SJSA1 (cell line): Measurements from ENCODE around the gene FASN. TPM values are rescaled to one million over a fixed set of nuclear protein-coding genes. Genes with fewer than 3 reads are reported as not detected.

Experiments used
- DNase-seq, 2 experiments: peaks; one replicate each; pipeline ENCODE4 v3.0.0-alpha.2; 2015 to 2020; ENCODE audit warnings: low spot score in 2 of 2, low read depth in 1 of 2
- H3K27ac ChIP-seq: fragments of 250-450 bp; sonication (Bioruptor Pico); 2 replicates; pipeline ENCODE4 v1.5.1; 2020; ENCODE audit warnings: mild to moderate bottlenecking, moderate library complexity
- H3K27me3 ChIP-seq: fragments of 250-450 bp; sonication (Bioruptor Pico); replicated peaks from 2 replicates; pipeline ENCODE4 v1.5.1; 2020; ENCODE audit warnings: mild to moderate bottlenecking, moderate library complexity
- H3K36me3 ChIP-seq: fragments of 250-450 bp; sonication (Bioruptor Pico); 2 replicates; pipeline ENCODE4 v1.5.1; 2020; ENCODE audit warnings: mild to moderate bottlenecking
- H3K4me1 ChIP-seq: fragments of 250-450 bp; sonication (Bioruptor Pico); replicated peaks from 2 replicates; pipeline ENCODE4 v1.6.1; 2021; ENCODE audit warnings: mild to moderate bottlenecking
- H3K4me3 ChIP-seq: fragments of 250-450 bp; sonication (Bioruptor Pico); 2 replicates; pipeline ENCODE4 v1.5.1; 2020; ENCODE audit warnings: mild to moderate bottlenecking
- H3K9me3 ChIP-seq: fragments of 250-450 bp; sonication (Bioruptor Pico); replicated peaks from 2 replicates; pipeline ENCODE4 v1.5.1; 2020; ENCODE audit warnings: mild to moderate bottlenecking
- total RNA-seq: library from RNA; depleted of rRNA; stranded (reverse); fragments of >200 nt; shearing (Covaris generic); gene quantifications from 2 replicates; pipeline ENCODE4 v1.2.3, GENCODE V29; 2014

FASN gene
- total RNA-seq, 1 experiment from 2014 or later: 77.6 TPM

DNA sequence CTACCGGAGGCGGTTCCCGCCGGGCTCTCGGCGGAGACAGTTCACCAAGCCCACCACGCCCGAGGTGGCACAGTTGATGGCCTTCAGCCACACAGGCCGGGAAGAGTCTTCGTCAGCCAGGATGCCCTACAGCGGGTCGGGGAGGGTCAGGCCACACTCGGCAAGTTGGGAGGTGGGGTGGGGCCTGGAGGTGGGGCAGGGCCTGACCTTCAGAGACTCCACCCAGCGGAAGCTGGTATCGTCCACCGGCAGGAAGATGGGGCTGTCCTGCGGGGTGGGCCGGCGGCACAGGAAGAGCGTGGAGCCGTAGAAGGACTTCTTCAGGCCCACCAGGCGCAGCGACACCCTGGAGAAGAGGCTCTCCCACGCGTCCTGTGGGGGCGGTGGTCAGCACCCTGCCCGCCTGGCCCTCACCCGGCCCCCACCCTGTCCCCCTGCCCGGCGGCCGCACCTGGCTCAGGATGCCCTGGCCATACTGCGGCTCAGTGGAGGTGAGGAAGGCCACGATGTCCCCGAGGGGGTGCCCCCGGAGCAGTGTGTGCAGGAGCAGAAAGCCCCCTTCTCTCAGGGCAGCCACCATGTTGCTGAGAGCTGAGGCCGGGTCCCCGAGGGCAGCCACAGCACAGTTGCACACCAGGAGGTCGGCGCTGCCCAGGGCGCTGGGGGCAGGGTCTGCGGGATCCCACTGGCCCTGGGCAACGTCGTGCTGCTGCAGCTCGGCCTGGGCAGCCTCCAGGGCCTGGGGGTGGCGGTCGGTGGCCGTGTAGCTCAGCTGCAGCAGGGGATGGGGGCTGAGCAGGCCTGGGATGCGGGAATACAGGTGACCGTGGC is 12.8 kb downstream of the FASN start:
- H3K36me3 ChIP-seq: peaks cover 98% of the 10 kb centered on the region
- no peak for DNase-seq

GRCh38 chr17:82084373-82085030 is 13.5 kb downstream of the FASN start:
- no peak for DNase-seq
- no peaks in the 10 kb centered on the region for H3K27me3 ChIP-seq
- no peaks in the 10 kb centered on the region for H3K9me3 ChIP-seq
- peaks cover 98% of the 10 kb centered on the region for H3K36me3 ChIP-seq
- no peak overlapping the region for H3K27ac ChIP-seq
- H3K4me3 ChIP-seq: no peak overlapping the region
- no peaks in the 10 kb centered on the region for H3K4me1 ChIP-seq

More for the DNA sequence above, 12.8 kb downstream of the FASN start:
- no peaks in the 10 kb centered on the region for H3K27me3 ChIP-seq
- no peaks in the 10 kb centered on the region for H3K4me1 ChIP-seq
- no peaks in the 10 kb centered on the region for H3K9me3 ChIP-seq
- no peak overlapping the region for H3K4me3 ChIP-seq
- H3K27ac ChIP-seq: no peak overlapping the region

DNA sequence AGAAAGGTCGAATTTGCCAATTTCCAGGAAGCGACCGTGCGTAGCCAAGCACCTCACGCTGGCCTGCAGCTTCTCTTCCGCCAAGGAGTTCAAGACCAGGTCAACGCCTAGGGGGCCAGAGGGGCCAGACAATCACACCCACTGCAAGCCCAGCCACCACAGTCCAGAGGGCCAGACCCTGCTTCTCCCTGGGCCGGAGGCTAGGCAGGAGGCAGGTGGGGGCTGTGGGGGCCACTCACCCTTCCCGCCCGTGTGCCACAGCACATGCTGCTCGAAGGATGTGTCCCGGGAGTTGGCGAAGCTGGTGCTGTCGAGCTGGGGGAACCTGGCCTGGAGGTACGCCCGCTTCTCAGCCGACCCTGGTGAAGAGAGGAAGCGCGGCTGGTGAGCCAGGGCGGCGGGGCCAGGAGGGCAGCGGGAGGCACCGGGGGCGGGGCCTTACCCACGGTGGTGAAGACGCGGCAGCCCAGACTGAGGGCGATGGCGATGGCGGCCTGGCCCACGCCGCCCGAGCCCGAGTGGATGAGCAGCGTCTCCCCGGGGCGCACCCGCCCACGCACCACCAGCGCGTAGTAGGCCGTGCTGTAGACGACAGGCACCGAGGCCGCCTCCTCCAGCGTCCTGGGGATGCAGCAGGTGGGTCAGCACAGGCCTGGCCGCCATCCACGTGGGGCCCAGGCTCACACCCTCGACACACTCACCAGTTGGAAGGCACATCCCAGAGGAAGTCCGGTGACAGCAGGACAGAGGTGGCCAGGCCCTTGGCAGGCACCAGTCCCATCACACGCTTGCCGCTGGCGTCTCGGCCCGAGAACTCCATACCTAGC is 14.3 kb downstream of the FASN start:
- DNase-seq: no peak
- Histone ChIP-seq H3K27me3 (no peaks in the 10 kb centered on the region), H3K4me1 (no peaks in the 10 kb centered on the region), H3K9me3 (no peaks in the 10 kb centered on the region), H3K4me3 (no peak overlapping the region), H3K27ac (no peak overlapping the region), H3K36me3 (peaks cover 95% of the 10 kb centered on the region)

DNA sequence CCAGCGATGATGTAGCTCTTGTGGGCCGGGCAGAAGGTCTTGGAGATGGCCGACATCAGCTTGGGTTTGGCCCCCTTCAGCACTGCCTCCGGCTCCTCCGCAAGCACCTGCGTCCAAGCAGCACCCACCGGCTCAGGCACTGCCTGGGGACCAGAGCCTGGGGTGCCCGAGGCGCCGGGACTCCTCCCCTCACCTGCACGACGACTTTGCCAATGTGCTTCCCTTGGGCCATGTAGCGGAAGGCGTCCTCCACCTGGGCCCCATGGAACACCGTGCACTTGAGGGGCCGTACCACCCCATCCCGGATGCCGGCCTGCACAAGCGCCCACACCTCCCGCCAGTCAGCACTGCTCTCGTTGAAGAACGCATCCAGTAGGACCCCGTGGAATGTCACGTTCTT is 15.0 kb downstream of the FASN start:
- Histone ChIP-seq H3K27ac (no peak overlapping the region), H3K4me1 (no peaks in the 10 kb centered on the region), H3K36me3 (peaks cover 95% of the 10 kb centered on the region), H3K4me3 (no peak overlapping the region), H3K9me3 (no peaks in the 10 kb centered on the region), H3K27me3 (no peaks in the 10 kb centered on the region)
- no peak for DNase-seq

DNA sequence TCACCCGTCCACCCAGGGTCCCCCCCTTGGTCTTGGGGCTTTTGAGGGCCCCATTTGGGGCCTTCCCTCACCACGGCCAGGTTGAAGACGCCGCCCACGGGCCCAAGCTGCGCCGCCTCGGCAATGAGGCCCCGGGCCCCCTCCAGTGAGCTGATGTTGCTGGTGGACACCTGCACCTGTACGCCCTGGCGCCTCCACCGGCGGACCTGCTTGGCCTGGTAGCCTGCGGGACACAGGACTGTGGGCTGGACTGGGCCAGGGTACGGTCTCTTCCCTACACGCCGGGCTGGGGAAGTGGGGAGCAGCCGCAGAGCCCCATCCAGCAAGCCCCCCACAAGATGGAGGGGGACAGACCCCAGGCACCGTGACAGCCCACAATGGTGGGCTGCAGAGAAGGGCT is 15.6 kb downstream of the FASN start:
- Histone ChIP-seq H3K9me3 (no peaks in the 10 kb centered on the region), H3K36me3 (peaks cover 94% of the 10 kb centered on the region), H3K4me3 (no peak overlapping the region), H3K4me1 (no peaks in the 10 kb centered on the region), H3K27ac (no peak overlapping the region), H3K27me3 (no peaks in the 10 kb centered on the region)
- DNase-seq: no peak

DNA sequence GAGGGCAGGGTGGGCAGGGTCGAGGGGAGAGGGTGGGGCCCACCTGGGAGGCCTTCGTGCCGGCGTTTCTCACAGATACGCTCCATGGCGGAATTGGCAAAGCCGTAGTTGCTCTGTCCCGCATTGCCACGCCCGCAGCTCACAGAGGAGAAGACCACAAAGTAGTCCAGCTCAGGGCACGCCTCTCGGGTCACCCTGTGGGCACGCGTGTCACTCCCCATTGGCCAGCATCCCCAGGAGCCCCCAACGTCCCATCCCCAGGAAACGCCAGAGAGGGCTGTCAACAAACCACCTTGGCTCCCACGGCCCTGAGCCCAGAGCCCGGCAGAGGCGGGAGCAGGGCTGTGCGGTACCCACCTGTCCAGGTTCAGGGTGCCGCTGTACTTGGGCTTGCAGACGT is 16.1 kb downstream of the FASN start:
- DNase-seq: no peak
- H3K4me3 ChIP-seq: no peak overlapping the region
- peaks cover 89% of the 10 kb centered on the region for H3K36me3 ChIP-seq
- no peaks in the 10 kb centered on the region for H3K27me3 ChIP-seq
- no peaks in the 10 kb centered on the region for H3K9me3 ChIP-seq
- no peaks in the 10 kb centered on the region for H3K4me1 ChIP-seq
- no peak overlapping the region for H3K27ac ChIP-seq

GRCh38 chr17:82081546-82081945 is 16.5 kb downstream of the FASN start:
- H3K36me3 ChIP-seq: peaks cover 85% of the 10 kb centered on the region
- H3K27ac ChIP-seq: no peak overlapping the region
- DNase-seq: no peak
- no peaks in the 10 kb centered on the region for H3K9me3 ChIP-seq
- no peak overlapping the region for H3K4me3 ChIP-seq
- H3K4me1 ChIP-seq: no peaks in the 10 kb centered on the region
- no peaks in the 10 kb centered on the region for H3K27me3 ChIP-seq

DNA sequence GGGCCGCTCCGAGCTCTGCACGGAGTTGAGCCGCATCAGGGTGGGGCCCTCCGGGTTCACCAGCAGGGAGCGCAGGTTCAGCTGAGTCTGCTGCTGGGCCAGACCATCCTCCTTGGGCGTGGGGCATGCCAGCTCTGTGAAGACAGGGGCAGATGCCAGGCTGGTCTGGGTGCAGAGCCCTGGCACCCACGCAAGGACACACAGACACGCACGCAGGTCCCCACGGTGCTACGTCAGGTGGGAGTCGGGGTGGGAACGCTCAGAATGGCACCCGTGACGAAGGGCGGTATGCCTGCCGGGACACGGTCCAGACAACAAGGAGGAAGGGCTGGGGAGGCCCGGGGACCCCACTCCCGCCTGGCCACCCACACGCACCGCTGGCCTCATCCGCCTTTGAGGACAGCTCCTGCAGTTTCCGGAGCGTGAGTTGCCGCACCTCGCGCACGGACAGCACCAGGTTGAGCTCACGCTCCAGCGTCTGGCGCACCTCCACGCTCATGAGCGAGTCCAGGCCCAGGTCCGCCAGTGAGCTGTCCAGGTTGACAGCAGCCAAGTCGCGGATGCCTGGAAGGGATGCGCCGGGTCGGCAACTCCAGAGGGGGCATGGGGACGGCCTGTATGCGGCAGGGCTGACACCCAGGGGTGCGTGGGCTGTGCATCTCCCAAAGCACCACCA is 17.1 kb downstream of the FASN start:
- Histone ChIP-seq H3K27me3 (no peaks in the 10 kb centered on the region), H3K27ac (no peak overlapping the region), H3K4me3 (no peak overlapping the region), H3K36me3 (peaks cover 79% of the 10 kb centered on the region), H3K9me3 (no peaks in the 10 kb centered on the region), H3K4me1 (no peaks in the 10 kb centered on the region)
- no peak for DNase-seq

GRCh38 chr17:82080048-82080788 is 17.8 kb downstream of the FASN start:
- no peak for DNase-seq
- Histone ChIP-seq H3K27me3 (no peaks in the 10 kb centered on the region), H3K4me1 (no peaks in the 10 kb centered on the region), H3K36me3 (peaks cover 72% of the 10 kb centered on the region), H3K27ac (no peak overlapping the region), H3K4me3 (no peak overlapping the region), H3K9me3 (no peaks in the 10 kb centered on the region)

DNA sequence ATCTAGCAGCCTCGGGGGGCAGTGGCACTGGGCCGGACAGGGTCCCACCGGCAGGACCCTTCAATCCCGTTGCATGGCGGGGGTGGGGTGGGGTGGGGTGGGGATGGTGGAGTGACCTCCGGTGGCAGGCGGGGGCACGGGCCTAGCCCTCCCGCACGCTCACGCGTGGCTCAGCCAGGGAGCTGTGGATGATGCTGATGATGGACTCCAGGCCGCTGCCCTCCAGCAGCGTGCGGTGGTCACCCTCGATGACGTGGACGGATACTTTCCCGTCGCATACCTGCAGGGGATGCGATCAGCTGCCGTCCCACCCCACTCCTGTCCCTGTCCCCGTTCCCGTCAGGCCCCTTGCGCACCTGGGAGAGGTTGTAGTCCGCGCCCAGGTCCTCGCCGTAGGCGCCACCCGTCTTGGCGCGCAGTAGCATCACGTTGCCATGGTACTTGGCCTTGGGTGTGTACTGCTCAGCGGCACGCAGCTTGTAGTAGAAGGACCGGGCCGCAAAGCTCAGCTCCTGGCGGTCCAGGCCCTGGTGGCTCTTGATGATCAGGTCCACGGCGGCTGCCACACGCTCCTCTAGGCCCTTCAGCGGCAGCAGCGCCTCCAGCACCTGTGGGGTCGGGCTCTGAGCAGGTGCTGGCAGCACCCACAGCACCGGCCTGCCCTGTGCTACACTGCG is 18.9 kb downstream of the FASN start:
- H3K4me3 ChIP-seq: no peak overlapping the region
- no peak for DNase-seq
- peaks cover 3% of the 10 kb centered on the region for H3K27me3 ChIP-seq
- peaks cover 61% of the 10 kb centered on the region for H3K36me3 ChIP-seq
- H3K4me1 ChIP-seq: no peaks in the 10 kb centered on the region
- H3K27ac ChIP-seq: no peak overlapping the region
- H3K9me3 ChIP-seq: no peaks in the 10 kb centered on the region

DNA sequence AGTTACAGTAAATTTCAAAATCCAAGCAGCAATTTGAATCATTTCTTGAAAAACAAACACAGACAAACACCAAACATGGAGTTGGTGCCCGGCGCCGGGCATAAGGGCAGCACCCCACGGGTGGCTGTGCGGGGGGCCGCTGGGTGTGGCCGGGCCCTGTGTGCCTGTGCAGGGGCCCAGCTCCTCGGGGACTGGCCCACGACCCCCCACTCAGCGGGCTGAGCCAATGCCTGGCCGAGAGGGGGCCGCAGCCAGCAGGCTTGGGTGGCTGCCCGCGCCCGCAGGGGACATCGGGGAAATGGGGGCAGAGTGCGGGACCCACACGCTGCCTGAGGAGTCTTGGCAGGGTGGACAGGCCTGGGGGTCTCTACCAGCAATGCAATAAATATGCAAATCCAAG is 19.6 kb downstream of the FASN start:
- H3K4me3 ChIP-seq: no peak overlapping the region
- no peaks in the 10 kb centered on the region for H3K4me1 ChIP-seq
- DNase-seq: no peak
- peaks cover 54% of the 10 kb centered on the region for H3K36me3 ChIP-seq
- H3K9me3 ChIP-seq: no peaks in the 10 kb centered on the region
- no peak overlapping the region for H3K27ac ChIP-seq
- H3K27me3 ChIP-seq: peaks cover 6% of the 10 kb centered on the region

GRCh38 chr17:82077617-82078358 is 20.2 kb downstream of the FASN start:
- H3K36me3 ChIP-seq: peaks cover 47% of the 10 kb centered on the region
- H3K4me1 ChIP-seq: no peaks in the 10 kb centered on the region
- no peaks in the 10 kb centered on the region for H3K9me3 ChIP-seq
- H3K4me3 ChIP-seq: no peak overlapping the region
- DNase-seq: no peak
- no peak overlapping the region for H3K27ac ChIP-seq
- peaks cover 8% of the 10 kb centered on the region for H3K27me3 ChIP-seq
